WTC11 (cell line): ENCODE measurements around the gene COMMD10. TPM values are rescaled to one million over a fixed set of nuclear protein-coding genes. Genes with fewer than 3 reads are reported as not detected.

Experiments
- ATAC-seq: fragments of 200-7000 bp; cut with Tn5 transposase; 2 replicates; pipeline ENCODE4 v1.10.0; 2021; ENCODE audit warnings: mild to moderate bottlenecking, moderate library complexity
- CTCF ChIA-PET: fragments of 300-600 bp; sonication (Branson Sonifier 250); formaldehyde crosslinking; loops from one replicate; lab custom pipeline; 2021; ENCODE audit warnings: antibody characterized with exemption; lab: Charles Lee
- POLR2A ChIA-PET: fragments of 350-600 bp; sonication (Branson Sonifier 250); formaldehyde crosslinking; loops from one replicate; lab custom pipeline; 2021; ENCODE audit warnings: antibody characterized with exemption; lab: Charles Lee
- DNase-seq: peaks from one replicate; pipeline ENCODE4 v3.0.0; 2021; ENCODE audit warnings: low spot score
- H3K27ac Mint-ChIP-seq: 2 replicates; pipeline ENCODE4 v1.8.0; 2021; ENCODE audit warnings: mixed read lengths
- H3K27me3 Mint-ChIP-seq: 2 replicates; pipeline ENCODE4 v1.8.0; 2021; ENCODE audit warnings: low read depth, mild to moderate bottlenecking, moderate library complexity, mixed read lengths
- H3K36me3 Mint-ChIP-seq: 2 replicates; pipeline ENCODE4 v1.8.0; 2021; ENCODE audit warnings: mixed read lengths
- H3K4me1 Mint-ChIP-seq: 2 replicates; pipeline ENCODE4 v1.8.0; 2022; ENCODE audit warnings: mixed read lengths
- H3K4me3 Mint-ChIP-seq: 2 replicates; pipeline ENCODE4 v1.8.0; 2021; ENCODE audit warnings: mild to moderate bottlenecking, moderate library complexity, mixed read lengths
- H3K9me3 Mint-ChIP-seq: 2 replicates; pipeline ENCODE4 v1.8.0; 2021; ENCODE audit warnings: mixed read lengths
- AFF4 ChIP-seq: sonication (generic); formaldehyde crosslinking; IDR thresholded peaks from 2 replicates; pipeline ENCODE4 v1.8.1; 2023; ENCODE audit warnings: mild to moderate bottlenecking, missing genetic modification reagents, borderline replicate concordance
- ELF4 ChIP-seq: sonication (generic); formaldehyde crosslinking; IDR thresholded peaks from 2 replicates; pipeline ENCODE4 v1.8.1; 2022; ENCODE audit warnings: low read depth, mild to moderate bottlenecking, moderate library complexity, missing genetic modification reagents
- FOXP1 ChIP-seq: sonication (generic); formaldehyde crosslinking; IDR thresholded peaks from 2 replicates; pipeline ENCODE4 v1.8.0; 2022; ENCODE audit warnings: missing genetic modification reagents, mild to moderate bottlenecking, moderate library complexity, borderline replicate concordance
- FOXP4 ChIP-seq: sonication (generic); formaldehyde crosslinking; IDR thresholded peaks from 2 replicates; pipeline ENCODE4 v1.8.0; 2022; ENCODE audit warnings: mild to moderate bottlenecking, missing genetic modification reagents
- KAT7 ChIP-seq: sonication (generic); formaldehyde crosslinking; IDR thresholded peaks from 2 replicates; pipeline ENCODE4 v1.8.1; 2023; ENCODE audit warnings: missing genetic modification reagents, mild to moderate bottlenecking, borderline replicate concordance
- NFATC4 ChIP-seq: fragments of 250-450 bp; sonication (Bioruptor Pico); IDR thresholded peaks from 2 replicates; pipeline ENCODE4 v1.9.0; 2021; ENCODE audit warnings: mild to moderate bottlenecking
- NFYB ChIP-seq: sonication (generic); formaldehyde crosslinking; conservative IDR thresholded peaks from 2 replicates; pipeline ENCODE4 v1.8.0; 2022; ENCODE audit warnings: low read depth, missing genetic modification reagents
- OVOL2 ChIP-seq: fragments of 250-450 bp; sonication (Bioruptor Pico); IDR thresholded peaks from 2 replicates; pipeline ENCODE4 v1.9.0; 2021; ENCODE audit warnings: mild to moderate bottlenecking, borderline replicate concordance
- PRDM15 ChIP-seq: sonication (generic); formaldehyde crosslinking; IDR thresholded peaks from 2 replicates; pipeline ENCODE4 v1.8.0; 2022; ENCODE audit warnings: missing genetic modification reagents
- SMAD3 ChIP-seq: sonication (generic); formaldehyde crosslinking; IDR thresholded peaks from 2 replicates; pipeline ENCODE4 v1.8.0; 2022; ENCODE audit warnings: missing genetic modification reagents, mild to moderate bottlenecking, borderline replicate concordance
- TCF7 ChIP-seq: sonication (generic); formaldehyde crosslinking; IDR thresholded peaks from 2 replicates; pipeline ENCODE4 v1.8.0; 2022; ENCODE audit warnings: mild to moderate bottlenecking, low read depth, missing genetic modification reagents, moderate library complexity
- ZBTB43 ChIP-seq: sonication (generic); formaldehyde crosslinking; IDR thresholded peaks from 2 replicates; pipeline ENCODE4 v1.8.1; 2023; ENCODE audit warnings: mild to moderate bottlenecking, missing genetic modification reagents
- ZNF219 ChIP-seq: sonication (generic); formaldehyde crosslinking; IDR thresholded peaks from 2 replicates; pipeline ENCODE4 v1.8.0; 2023; ENCODE audit warnings: missing genetic modification reagents, mild to moderate bottlenecking, borderline replicate concordance
- ZNF232 ChIP-seq: sonication (generic); formaldehyde crosslinking; IDR thresholded peaks from 2 replicates; pipeline ENCODE4 v1.8.0; 2022; ENCODE audit warnings: mild to moderate bottlenecking, missing genetic modification reagents
- ZNF281 ChIP-seq: sonication (generic); formaldehyde crosslinking; IDR thresholded peaks from 2 replicates; pipeline ENCODE4 v1.8.0; 2023; ENCODE audit warnings: mild to moderate bottlenecking, missing genetic modification reagents
- ZNF425 ChIP-seq: fragments of 250-450 bp; sonication (Bioruptor Pico); conservative IDR thresholded peaks from 2 replicates; pipeline ENCODE4 v1.9.0; 2021; ENCODE audit warnings: mild to moderate bottlenecking
- total RNA-seq: library from RNA; stranded (reverse); gene quantifications from 3 replicates; pipeline ENCODE4 v1.2.3, GENCODE V29; 2021

The COMMD10 gene
- total RNA-seq, 1 experiment from 2014 or later: 34.5 TPM

- Mint-ChIP-seq H3K4me1 (peaks cover 13% of the 10 kb centered on the region), H3K27me3 (no peaks in the 10 kb centered on the region), H3K27ac (no peak overlapping the region), H3K9me3 (no peaks in the 10 kb centered on the region), H3K4me3 (no peak overlapping the region), H3K36me3 (no peaks in the 10 kb centered on the region)
- DNase-seq (no peak), ATAC-seq (no peak)
- ChIA-PET POLR2A (no interaction called here), CTCF (no interaction called here)
- no peak for TF ChIP-seq NFYB
- TF ChIP-seq SMAD3 (CRISPR knock-in tag): no peak
- no peak for TF ChIP-seq ZNF232 (CRISPR knock-in tag)
- TF ChIP-seq OVOL2: no peak
- no peak for TF ChIP-seq FOXP1 (CRISPR knock-in tag)
- no peak for TF ChIP-seq ZBTB43 (CRISPR knock-in tag)
- no peak for TF ChIP-seq TCF7
- TF ChIP-seq FOXP4 (CRISPR knock-in tag): no peak
- TF ChIP-seq KAT7 (CRISPR knock-in tag): no peak
- no peak for TF ChIP-seq ELF4 (CRISPR knock-in tag)
Observed at GRCh38 chr5:116231288-116231687, 146.5 kb downstream of the COMMD10 start.

GRCh38 chr5:116234681-116235080 is 149.9 kb downstream of the COMMD10 start:
- no peak for DNase-seq
- ChIA-PET CTCF (interaction anchor here (1.0 kb wide), 1 partner anchor 54 kb away, joined by 3 read pairs; no protein-coding TSS in a partner anchor), POLR2A (no interaction called here)
- Mint-ChIP-seq H3K4me3 (no peak overlapping the region), H3K27ac (no peak overlapping the region), H3K27me3 (no peaks in the 10 kb centered on the region), H3K9me3 (no peaks in the 10 kb centered on the region), H3K36me3 (no peaks in the 10 kb centered on the region), H3K4me1 (peaks cover 4% of the 10 kb centered on the region)
- no peak for ATAC-seq
- no peak for TF ChIP-seq KAT7 (CRISPR knock-in tag)
- TF ChIP-seq PRDM15 (CRISPR knock-in tag): no peak
- TF ChIP-seq ZBTB43 (CRISPR knock-in tag): no peak
- TF ChIP-seq ZNF425 (CRISPR knock-in tag): no peak
- no peak for TF ChIP-seq NFATC4 (CRISPR knock-in tag)
- no peak for TF ChIP-seq AFF4 (CRISPR knock-in tag)
- no peak for TF ChIP-seq ZNF281 (CRISPR knock-in tag)
- TF ChIP-seq ZNF219 (CRISPR knock-in tag): no peak
